NCI-H2107 treated with DMSO at 0.1 percent for 48 hours (cell line): Measurements from ENCODE around the gene STEAP3.
A peak's percentile ranks its signal among the peaks of the same experiment; 100 is the strongest.

Experiments
- DNase-seq: peaks from one replicate; lab custom pipeline; 2025; ENCODE audit not compliant: unreplicated experiment; lab: John Stamatoyannopoulos, UW

STEAP3 gene

DNA sequence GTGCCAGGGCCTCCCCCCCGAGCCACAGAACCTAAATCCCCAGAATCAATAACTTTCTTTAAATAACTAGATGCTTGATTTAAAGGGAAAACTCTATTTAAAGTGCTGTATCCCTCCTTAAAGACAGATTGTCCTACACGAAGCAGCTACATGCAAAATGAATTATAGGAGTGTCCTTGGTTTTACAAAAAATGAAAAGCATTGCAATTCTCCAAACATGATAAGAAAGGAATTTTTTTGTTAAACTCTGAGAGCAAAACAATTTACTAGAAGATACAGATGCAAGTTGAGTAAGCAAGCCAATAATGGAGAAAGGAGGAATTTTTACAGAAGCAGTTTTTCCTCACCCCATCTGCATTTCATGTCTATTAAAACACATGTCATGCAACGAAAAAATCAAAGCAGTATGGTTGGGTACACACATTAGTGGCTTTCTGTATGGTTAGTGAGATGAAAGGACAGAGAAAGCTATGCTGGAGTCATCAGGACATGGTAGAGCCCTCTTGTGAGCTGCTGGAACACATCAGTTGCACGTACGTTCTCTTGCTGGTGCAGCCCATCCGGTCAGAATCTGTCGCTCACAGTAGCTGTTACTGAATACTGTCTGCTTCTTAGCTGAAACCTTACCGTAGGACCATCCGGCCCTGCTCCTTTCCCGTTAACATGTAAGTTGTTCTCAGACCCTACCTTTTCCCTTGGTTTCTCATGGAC lies 25.9 kb upstream of the STEAP3 start:
- no peak for DNase-seq

DNA sequence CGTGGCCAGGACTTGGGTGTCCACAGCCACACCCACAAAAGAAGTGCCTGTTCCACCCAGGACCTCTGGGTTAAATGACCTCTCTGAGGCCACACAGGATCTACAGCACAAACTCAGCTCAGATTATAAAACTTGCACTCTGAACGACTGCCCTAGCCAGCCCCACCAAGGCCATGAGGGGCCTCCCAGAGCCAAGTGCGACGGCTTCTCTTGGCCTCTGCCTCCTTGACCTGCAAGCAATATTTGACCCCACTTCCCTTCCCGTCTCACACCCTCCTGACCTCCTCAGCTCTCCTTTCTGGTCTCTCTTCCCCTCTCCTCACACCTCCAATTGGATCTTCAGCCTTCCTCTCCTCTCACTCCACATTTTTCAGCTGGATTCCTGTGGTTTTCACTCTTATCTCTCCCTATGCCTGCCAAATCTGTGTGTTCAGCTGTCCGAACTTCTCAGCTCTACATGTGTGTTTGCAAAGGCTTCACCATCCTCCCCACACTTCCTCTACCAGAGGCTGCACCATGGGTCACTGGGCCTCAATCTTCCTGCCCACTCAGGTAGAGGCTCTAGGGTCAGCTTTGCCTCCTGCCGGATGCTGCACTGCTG lies 25.3 kb upstream of the STEAP3 start:
- DNase-seq = no peak

DNA sequence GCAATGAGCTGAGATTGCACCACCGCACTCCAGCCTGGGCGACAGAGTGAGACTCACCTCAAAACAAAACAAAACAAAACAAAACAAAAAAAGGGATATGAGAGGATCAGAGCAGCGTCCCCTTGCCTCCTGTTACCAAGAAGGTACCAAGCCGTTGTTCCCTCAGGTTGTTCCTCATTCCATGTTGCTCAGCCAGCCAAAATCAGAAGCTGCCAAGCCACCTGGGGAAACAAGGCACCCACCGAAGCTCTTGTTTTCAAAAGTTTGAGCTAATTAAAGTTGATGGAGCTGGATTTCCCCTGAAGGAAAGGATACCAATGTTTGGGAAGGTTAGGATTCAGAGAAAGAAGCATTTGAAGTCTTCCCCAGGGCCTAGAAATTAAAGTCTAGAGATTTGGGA lies 21.8 kb upstream of the STEAP3 start:
- DNase-seq = no peak

DNA sequence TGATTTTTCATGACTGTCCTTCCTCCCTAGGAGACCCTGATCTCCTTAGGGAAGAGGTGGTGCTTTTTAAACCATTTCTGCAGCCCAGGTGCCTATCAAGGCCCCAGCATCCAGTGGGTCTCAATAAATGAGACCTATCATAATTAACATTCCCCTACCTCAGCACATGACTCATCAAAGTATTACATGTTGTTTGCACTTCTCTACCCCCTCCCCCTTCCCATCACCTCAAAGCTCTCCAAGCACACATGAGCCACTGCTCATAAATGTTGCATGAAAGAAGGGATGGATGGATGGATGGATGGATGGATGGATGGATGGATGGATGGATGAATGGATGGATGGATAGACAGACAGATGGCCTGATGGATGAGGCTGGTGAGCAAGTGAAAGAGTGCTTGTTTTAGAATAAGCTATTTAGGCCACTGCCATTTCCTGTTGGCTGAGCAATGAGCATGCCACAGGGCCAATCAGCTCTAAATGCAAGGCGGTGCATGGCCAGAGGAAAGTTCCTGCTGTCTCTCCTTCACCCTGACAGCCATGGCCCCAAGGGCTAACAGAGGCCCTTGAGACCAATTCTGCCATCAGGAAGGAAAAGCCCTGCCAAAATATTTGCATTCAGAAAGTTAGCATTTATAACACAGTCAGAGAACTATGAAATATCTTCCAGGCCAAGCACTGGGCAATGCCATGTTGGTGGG lies 20.9 kb upstream of the STEAP3 start:
- DNase-seq = no peak

DNA sequence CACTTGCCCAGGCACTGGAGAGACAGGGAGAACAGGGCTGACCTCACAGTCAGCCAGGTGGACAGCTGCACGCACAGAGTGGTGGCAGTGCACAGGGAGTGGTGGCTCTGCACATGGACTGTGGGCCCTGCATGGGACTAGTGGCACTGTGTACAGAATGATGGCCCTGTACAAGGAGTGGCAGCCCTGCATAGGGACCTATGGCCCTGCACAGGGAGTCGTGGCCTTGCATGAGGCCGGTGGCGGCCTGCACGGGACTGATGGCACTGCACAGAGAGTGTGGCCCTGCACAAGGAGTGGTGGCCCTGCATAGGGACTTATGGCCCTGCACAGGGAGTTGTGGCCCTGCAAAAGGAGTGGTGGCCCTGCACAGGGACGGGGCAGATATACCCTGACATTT lies 19.1 kb upstream of the STEAP3 start:
- DNase-seq = no peak

DNA sequence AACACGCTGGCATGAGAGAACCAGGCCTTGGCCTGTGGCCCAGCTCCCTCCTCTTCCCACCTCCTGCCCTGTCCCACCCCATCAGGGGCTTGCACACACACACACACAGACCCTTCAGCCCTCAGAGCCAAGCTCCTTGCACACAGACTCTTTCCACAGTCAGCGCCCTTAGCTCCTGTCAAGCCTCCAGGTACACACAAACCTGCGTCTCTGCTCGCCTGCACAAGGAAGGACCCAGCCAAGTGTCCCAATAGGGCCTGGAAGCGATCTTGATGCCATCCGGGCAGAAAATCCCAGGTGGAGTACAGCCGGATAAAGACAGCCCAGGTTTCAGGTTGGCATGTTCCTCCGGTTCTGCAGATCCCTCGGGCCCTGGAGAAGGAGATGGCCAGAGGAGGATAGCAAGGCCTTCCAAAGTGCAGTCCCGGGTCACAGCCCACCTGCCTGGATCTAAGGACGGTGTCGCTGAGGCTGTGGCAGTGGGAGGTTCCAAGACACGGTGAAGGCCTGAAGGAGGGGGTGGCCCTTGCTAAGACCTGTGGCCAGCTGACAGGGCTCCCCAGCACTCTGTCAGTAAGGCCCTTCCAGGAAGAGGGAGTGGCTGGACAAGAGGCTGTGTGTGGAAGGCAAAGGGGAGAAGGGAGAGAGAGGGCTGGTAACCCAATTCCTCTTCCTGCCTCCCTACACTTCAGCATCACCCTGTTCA lies 18.5 kb upstream of the STEAP3 start:
- DNase-seq = no peak

DNA sequence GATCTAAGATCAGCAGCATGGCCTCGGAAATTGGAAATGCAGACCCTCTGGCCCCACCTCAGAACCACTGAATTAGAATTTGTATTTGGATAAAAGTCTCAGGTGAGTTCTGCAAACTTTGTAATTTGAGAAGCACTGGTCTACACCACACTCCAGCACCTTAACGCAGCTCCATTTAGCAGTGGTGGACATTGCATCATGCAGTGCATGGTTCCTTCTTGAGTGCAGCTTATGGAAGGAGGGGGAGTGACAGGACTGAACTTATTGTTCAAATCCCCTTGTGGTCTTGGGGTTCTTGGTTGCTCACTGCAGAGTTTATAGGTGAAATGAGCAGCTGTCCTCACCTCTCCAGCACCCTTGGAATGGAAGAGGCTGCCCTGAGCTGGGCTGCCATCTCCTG lies 17.4 kb upstream of the STEAP3 start:
- DNase-seq = no peak

DNA sequence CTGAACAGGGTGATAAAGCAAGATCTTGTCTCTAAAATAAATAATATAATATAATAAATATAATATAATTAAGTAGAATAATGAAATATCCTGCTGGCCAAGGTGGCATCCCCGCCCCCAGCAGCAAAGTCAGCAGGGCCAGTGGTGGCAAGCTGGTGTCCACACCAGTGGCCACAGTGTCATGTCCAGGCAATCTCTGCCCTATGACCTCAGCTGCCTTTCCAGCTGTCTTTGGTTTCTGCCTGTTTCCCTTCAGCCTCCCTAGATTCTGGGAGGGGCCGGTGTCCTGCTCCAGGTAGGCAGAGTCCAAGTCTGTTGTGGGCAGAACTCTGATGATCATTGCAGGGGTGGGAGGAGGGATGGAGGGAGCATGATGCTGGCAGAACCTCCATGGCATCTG lies 16.2 kb upstream of the STEAP3 start:
- no peak for DNase-seq

DNA sequence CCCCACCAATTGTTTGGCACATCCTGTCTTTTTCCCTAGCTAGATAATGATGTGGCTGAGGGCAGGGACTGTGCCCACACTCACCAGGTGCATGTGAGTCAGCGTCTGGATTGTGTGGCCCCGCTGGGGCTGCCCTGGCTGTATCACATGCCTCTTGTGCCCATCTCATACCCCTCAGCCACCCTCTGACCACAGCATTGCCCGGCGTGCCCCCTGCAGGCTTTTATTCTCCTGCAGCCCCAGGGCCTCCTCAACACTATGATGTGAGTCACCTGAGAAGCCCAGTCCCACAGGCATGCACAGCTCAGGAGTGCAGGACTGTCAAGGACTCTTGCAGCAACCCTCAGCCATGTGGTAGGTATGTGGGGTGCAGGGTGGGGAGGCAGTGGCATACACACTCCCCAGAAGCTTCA lies 14.8 kb upstream of the STEAP3 start:
- no peak for DNase-seq

DNA sequence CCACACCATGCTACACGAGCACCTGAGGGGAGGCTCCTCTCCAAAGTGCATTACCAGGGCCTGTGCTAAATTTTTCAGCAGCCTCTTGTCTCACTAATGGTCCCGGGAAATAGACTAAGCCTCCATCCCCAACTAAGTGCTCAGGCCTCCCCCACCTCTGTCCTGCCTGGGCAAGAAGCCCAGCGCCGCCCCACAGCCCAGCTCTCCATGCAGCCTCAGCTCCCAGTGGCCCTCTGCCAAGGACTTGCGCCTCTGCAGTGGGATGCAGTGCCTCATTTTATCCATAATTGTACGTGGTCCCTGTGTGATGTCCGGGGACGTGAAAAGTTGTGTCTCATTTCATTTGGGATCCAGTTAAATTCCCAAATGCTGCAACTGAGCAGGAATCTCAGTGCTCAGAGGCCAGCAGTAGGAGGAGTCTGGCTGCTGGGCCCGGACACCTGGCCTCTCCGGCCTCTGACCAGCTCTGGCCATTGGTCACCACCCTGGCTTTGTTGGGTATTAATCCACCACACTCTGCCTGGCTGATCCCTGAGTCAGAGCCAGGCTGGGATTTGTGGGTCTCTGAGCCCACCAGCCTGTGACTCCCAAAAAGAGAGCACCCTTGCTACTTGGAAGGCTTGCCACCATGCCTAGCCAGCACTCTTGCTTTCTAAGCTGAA lies 11.4 kb upstream of the STEAP3 start:
- DNase-seq = no peak

DNA sequence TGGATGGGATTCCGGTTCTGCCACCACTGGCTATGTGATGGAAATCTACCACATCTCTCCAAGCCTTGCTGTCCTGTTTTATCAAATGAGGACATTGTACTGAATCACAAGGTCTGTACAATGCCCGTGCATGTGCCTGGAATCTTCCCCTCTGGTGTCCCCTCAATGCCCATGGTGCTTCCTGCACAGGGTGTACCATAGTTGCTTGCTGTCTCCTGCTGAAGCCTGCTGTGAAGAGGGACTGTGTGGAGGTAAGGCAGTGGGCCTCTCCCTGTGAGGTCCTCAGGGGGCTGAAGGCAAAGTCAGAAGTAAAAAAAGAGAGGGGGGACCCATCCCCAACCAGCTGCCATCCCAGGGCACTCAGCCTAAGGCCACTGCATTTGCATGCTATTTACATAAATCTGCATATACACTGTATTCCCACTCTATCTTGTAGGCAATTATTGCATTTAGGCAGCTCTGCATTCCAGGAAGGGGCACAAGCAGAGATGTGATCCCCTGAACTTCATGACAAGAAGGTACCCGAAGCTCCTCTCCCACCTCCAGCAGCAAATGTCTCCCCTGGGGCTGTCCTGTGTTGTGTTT lies 9.1 kb upstream of the STEAP3 start:
- no peak for DNase-seq

DNA sequence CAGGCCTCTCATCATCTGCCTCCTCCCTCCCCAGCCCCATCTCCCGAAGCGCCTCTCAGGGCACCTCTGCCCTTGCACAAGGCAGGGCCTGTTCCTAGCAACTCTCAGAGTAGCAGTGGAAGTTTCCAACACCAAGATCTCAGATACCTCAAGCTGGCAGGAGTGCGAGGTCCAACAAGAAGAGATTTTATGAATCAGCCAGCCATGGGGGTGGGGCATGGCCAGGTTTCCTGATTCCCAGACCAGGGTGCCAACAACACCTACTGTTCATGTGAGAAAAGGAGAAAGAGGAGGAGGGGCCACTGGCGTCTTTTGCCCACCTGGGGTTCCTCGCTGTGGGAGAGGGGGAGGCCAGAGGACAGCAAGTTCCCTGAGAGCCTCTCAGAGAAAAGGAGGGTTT lies 6.6 kb upstream of the STEAP3 start:
- DNase-seq = no peak

DNA sequence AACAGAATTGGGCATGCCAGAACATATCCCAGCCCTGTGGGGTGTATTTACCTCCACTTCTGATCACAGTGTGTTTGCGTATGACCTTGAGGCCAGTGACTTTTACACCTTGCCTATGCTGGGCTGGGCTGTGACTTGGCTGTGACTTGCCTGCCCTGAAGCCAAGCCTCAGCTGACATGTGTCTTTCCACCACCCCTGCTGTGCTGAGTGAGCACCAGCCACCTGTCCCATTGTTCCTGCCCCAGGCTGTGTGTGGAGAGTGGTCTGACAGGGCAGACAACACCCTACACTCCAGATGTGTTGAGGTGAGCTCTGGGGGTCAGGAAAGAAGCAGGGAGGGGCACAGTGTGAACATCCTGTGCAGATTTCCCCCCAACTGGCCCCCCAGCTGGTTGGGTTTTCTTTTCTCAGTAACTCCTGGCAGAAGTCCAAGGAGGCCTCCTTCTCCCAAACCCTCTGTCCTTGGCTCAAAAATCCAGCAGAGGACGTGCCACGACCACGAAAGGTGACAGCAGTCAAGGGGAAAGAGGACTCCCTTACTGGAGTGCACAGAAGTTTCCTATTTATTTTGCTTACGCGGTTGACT lies 5.1 kb upstream of the STEAP3 start:
- peak; percentile 60 for DNase-seq

DNA sequence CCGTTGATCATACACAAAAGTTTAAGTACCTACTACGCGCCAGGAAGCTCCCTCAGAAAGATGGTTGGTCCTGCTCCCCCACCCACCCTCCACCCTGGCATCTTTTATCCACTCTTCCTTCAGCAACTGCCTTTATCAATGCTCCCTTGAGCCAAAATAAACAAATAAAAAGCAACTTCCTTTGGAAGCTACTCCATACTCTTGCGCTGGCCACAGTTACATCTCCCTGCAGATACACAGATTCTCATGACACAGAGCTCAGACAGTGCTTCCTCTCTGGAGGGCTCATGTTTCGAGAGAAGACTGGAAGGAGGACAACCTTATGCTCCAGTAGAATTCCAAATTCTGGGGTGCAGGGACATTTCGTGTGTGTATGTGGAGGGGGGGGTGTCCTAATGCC lies 3.8 kb upstream of the STEAP3 start:
- DNase-seq = no peak

DNA sequence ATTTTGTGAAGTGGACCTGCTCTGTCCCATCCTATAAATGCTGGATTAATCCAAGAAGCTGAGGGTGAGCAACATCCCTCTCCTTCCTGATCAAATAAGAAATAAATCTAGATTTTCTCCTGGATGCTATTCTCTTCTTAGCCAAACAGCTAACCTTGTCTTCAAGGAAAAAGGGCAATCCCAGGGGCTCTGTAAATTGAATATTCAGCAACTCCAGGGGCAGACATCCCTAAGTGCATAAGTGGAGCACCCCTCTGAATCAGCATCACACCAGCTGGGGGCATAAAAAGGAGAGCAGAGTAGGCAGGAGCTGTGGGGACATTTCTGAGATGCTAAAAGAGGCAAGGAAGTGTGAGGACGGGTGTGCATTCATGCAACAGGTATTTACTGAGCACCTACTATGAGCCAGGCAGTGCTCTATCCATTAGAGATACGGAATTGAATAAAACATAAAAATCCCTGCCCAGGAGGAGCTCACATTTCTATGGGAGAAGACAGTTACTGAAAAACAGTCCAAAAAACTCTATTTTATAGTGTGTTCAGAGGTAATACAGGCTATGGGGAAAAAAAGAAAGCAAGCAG lies 2.8 kb upstream of the STEAP3 start:
- no peak for DNase-seq

DNA sequence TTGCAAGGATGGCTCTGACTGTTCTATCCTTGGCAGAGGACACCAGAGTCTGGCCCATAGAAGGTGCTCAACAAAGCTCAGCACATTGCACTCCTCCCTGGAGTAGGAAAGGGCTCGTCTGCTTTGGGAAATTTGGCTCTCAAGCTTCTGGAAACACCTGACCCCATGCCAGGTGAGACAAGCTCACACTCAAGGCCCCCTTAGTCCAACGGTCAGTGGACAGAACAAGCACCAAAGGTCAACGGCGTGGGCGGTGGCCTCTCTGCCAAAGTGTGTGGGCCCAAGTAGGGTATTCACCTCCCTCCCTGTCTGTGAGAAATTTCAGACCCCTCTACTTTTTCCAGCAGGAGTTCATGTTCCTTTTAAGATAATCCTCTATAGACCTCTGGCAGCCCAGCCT lies 2.0 kb upstream of the STEAP3 start:
- DNase-seq = no peak

DNA sequence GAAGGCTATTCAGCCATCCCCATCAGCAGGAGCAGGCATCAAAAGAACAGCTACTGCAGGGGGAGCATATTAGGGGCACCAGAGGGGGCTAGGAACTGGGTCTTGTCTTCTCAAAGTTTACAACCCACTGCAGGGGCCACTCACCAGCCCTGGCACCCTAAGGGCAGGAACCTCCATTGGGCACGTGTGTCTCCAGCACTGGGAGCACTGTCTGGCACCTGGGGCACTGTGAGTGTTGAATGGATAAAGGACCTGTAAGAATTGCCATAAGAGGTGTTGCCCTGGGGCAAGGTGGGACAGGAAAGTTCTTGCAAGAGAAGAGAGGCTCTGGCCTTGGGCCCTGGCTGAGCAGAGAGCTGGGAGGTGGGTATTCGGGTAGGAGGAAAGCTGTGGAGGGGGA lies 1.4 kb upstream of the STEAP3 start:
- DNase-seq = no peak

DNA sequence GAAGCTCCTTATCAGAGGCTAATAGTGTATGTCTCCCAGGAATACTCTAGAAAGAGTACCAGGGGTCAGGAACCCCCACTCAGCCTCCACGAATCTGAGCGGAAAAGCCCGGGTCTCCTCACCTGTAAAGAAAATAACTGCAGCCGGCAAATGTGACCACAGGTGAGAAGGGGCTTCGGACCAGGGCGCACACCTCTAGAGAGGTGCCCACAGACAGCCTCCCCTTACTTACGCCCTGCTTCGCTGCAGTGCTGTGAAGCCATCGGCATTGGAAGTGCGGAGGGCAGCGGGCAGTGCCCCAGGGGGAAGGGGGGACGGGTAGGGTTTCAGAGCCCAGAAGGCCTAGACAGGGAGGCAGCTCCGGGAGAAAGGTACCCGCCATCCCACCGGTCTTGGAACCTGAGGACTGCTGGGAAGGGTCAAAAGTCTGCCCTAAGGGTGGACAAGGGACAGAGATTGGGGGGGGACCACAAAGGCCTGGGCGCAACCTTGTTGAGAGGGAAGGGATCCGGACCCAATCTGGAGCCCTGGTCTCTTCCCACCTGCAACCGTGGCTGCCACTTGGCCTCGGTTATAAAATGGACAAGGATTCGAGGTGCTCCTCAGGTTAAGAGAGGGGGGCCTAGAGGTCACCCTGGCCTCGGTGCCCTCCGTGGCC lies 642 bp upstream of the STEAP3 start:
- DNase-seq = no peak

DNA sequence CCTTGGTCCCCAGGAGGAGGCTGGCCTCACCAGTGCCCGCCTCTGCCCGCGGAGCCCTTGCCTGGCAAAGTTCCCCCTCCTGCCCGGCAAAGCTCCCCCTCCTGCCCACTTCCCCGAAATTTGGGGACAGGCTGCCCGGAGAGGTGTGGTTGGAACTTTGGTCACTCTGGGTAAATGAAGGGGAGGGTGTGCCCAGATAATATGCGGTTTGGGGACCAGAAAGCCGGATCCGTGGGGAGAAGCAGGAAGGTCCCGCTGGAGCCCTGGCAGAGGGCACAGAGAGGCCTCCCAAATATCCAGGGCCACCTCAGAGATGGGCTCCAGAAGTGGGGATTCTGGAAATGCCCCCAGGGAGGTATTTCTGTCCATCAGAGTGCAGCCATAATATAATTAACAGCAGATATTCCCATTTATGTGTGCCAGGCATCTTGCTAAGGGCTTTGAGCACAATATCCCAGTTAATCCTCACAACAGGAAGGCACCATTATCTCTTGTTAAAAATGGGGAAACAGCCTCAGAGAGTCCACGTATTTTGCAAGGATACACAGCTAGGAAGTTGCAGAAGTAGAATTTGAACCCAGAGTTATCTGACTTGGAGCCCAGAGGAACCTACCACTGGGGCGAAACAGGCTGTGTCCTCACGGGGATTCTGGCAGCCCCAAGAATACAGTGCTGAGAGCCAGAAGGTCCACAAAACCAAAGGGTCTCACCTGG lies 914 bp downstream of the STEAP3 start:
- DNase-seq = no peak
